Activated T-cell treated with anti-CD3 and anti-CD28 coated beads, Interleukin-2, amount 50 U/mL, for 72 hours (primary cell): ENCODE measurements around the gene NRDE2. TPM values are rescaled to one million over a fixed set of nuclear protein-coding genes. Genes with fewer than 3 reads are reported as not detected.
"Not testable (repeated sequence)": the region's sequence is repeated elsewhere in the genome, so short reads cannot be mapped to it uniquely, and the experiment has no call there.

Experiments used
- ATAC-seq, 2 donors: fragments of 150-1000 bp; cut with Tn5 transposase; replicated peaks in 1 of 2; 2 replicates each; pipeline ENCODE4 v1.10.0; 2021; ENCODE audit warnings: moderate library complexity in 2 of 2, mild to moderate bottlenecking in 1 of 2
- DNase-seq, 2 donors: peaks; one replicate each; pipeline ENCODE4 v3.0.0; 2021 to 2022; ENCODE audit warnings: mixed read lengths in 1 of 2
- H3K27ac Mint-ChIP-seq: one replicate; pipeline ENCODE4 v1.8.0; 2022; ENCODE audit warnings: mild to moderate bottlenecking, moderate library complexity, mixed read lengths
- H3K27me3 Mint-ChIP-seq: one replicate; pipeline ENCODE4 v1.8.0; 2022; ENCODE audit warnings: low read depth, mixed read lengths
- H3K36me3 Mint-ChIP-seq, 2 donors: one replicate each; pipeline ENCODE4 v1.8.0; 2022; ENCODE audit warnings: mixed read lengths in 2 of 2, mild to moderate bottlenecking in 1 of 2; ENCODE audit not compliant: insufficient read depth in 2 of 2
- H3K4me1 Mint-ChIP-seq: one replicate; pipeline ENCODE4 v1.8.0; 2022; ENCODE audit warnings: low read depth, mixed read lengths
- H3K4me3 Mint-ChIP-seq, 2 donors: one replicate each; pipeline ENCODE4 v1.8.0; 2022; ENCODE audit warnings: mild to moderate bottlenecking in 2 of 2, mixed read lengths in 2 of 2, moderate library complexity in 2 of 2
- H3K9me3 Mint-ChIP-seq, 2 donors: one replicate each; pipeline ENCODE4 v1.8.0; 2022; ENCODE audit warnings: mixed read lengths in 2 of 2
- total RNA-seq, 2 donors: library from RNA; stranded (reverse); gene quantifications; one replicate each; pipeline ENCODE4 v1.2.3, GENCODE V29; 2022

NRDE2 gene
- total RNA-seq, 2 donors from 2014 or later: 26.4 to 28.9 TPM

DNA sequence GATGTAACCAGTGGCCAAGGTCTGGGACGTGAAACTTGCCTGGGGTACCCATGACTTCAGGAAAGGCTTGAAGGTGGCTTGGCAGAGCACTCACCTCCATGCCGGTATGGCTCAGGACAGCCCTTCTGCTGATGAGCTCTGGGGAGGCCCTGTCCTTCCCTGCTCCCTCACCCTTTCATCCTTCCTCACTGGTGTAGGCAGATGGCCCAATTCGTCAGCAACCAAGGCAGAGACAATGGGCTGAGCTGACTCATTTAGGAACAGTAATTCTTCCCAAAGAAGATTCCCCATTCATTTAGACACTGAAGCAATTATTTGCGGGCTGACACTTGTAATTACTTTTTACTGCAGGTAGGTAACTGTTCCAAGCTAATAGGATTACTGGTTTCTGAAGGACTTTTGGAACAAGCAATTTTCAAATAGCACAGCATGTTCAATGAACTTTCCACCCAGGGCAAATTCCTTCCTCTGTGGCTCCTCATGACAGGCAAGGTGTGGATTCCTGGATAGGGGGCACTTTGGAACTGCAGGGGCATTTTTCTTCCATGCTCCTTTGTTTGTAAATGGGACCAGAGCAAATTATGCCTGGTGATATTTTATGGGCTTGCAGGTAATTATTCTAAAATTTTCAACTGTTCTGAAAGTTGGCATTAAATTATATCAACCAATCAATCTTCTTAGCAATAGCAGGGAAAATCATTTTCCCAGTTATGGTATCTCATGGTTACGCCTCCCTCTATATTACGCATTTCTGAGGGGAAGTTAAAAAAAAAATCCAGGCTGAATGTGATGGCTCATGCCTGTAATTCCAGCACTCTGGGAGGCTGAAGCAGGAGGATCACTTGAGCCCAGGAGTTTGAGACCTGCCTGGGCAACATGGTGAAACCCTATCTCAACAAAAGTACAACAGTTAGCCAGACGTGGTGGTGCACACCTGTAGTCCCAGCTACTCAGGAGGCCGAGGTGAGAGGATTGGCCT is 24.1 kb upstream of the NRDE2 start:
- ATAC-seq (no peak), DNase-seq (no peak)
- Mint-ChIP-seq H3K4me3 (no peak overlapping the region), H3K27ac (no peak overlapping the region), H3K27me3 (no peaks in the 10 kb centered on the region), H3K36me3 (no peaks in the 10 kb centered on the region), H3K4me1 (no peaks in the 10 kb centered on the region), H3K9me3 (no peaks in the 10 kb centered on the region)

DNA sequence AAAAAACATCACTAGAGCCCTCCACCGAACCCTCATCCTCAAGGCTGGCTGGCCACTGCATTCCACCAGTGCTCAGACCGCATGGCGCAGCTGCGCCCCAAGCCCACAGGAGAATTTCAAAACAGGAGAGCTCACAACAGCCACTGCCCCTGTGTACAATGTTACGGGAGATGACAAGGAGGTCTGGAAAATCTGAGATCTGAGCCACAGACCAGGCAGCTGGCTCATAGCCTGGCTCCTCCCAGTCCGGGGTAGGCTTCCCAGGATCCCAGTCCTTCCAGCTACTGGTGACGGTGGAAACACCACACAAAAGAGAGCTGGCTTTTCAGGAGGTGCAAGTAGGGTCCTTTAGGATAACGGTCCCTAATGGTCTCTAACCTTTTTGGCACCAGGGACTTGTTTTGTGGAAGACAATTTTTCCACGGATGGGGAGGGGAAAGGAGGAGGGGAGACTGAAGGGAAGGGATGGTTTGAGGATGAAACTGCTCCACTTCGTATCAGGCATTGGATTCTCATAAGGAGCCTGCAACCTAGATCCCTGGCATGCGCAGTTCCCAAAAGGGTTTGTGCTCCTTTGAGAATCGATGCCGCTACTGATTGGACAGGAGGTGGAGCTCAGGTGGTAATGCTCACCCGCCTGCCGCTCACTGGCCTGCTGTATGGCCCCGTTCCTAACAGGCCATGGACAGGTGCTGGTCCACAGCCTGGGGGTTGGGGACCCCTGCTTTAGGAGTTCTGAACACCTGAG is 23.0 kb upstream of the NRDE2 start:
- H3K36me3 Mint-ChIP-seq: no peaks in the 10 kb centered on the region
- no peak overlapping the region for H3K27ac Mint-ChIP-seq
- DNase-seq (no peak), ATAC-seq (no peak)
- H3K4me3 Mint-ChIP-seq: no peak overlapping the region
- no peaks in the 10 kb centered on the region for H3K9me3 Mint-ChIP-seq
- H3K4me1 Mint-ChIP-seq: peaks cover 4% of the 10 kb centered on the region
- no peaks in the 10 kb centered on the region for H3K27me3 Mint-ChIP-seq

DNA sequence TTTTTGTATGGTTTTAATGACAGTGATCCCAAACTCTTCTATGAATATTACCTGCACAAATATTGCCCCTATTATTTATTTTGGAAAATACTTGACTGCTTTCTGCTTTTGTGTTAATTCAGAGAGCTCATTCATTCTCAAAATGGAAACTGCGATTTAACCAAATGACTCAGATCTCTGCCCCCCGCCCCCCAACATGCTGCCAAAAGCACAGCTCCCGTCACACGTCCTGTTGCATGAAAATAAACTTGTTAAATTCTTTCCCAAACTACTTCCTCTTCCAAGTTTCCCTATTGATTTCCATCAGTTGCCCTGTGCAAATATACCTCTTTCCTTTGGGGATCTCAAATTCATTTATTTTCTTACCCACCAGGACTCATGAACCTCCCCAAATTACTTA is 18.0 kb upstream of the NRDE2 start:
- Mint-ChIP-seq H3K9me3 (no peaks in the 10 kb centered on the region), H3K4me3 (no peak overlapping the region), H3K4me1 (peaks cover 7% of the 10 kb centered on the region), H3K27me3 (no peaks in the 10 kb centered on the region), H3K36me3 (no peaks in the 10 kb centered on the region), H3K27ac (no peak overlapping the region)
- DNase-seq (no peak), ATAC-seq (no peak)

DNA sequence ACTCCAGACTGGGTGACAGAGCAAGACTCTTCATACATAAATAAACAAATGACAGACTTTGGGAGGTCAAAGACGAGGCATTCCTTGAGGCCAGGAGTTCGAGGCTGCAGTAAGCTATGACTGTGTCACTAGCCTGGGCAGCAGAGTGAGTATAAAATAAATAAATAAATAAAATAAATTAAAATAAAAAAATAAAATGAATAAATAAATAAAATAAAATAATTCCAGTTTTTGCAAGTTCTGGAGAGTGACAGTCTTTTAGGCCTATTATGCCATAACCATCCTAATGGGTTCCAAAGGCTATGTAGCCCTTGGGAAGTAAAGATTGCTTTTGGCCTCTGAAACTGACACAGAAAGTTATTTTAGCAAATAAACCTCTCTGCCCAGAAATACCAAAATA is 16.5 kb upstream of the NRDE2 start:
- Mint-ChIP-seq H3K4me1 (peaks cover 7% of the 10 kb centered on the region), H3K9me3 (no peaks in the 10 kb centered on the region), H3K36me3 (no peaks in the 10 kb centered on the region), H3K4me3 (no peak overlapping the region), H3K27ac (no peak overlapping the region), H3K27me3 (no peaks in the 10 kb centered on the region)
- ATAC-seq (no peak), DNase-seq (no peak)

DNA sequence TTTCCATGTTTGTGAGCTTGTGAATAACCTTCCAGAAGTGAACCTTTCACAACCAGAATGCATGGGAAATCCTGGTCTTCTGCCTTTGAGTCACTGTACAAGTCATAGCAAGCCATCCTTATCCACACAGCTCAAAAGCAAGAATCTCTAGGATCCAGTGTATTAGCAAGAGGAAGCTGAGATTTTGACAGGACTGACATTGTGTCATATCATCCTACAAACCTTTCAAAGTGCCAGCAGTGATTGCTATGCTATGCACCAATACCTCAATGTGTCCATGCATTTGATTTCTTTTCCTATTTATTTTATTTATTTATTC is 13.5 kb upstream of the NRDE2 start:
- no peak for ATAC-seq

DNA sequence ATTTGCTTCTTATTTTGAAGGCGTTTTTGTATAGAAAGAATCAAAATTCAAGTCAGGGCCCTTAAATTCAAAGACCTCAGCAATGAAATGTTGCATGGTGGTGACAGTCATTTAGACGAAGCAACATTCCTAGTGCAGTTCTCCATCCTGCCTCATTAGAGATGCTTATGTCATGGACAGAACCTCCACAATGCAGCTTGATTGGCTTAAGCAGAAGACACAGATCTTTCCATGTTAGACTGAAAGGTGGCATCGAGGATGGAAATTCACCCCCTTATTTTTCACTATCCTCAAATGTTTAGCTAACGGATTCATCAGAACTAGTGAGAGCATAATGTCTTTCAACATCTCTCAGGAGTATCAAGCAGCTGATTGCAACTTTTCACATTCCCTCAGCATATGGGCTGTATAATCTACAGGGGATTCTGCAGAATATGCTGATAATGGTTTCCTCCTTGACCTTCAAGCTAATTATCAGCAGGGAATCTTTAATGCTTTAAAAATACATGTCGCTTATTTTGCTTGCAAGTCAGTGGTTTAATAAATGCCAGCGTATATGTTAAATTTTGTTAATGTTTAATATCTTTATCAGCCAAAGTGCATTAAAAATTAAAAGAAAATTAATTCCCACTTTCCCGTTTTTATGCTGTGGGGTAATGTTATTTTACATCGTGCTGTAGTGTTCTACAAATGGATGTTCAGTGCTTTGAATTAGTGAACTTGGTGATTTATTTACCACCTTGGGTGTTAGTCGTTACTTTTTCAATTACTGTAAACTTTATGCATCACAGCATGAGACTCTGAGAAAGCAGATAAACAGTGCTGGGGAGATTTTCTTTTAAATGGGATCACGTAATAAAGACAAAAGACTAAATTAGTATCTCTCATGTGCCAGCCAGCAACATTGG is 12.8 kb upstream of the NRDE2 start:
- Mint-ChIP-seq H3K4me3 (no peak overlapping the region), H3K27me3 (no peaks in the 10 kb centered on the region), H3K27ac (no peak overlapping the region), H3K9me3 (no peaks in the 10 kb centered on the region), H3K36me3 (no peaks in the 10 kb centered on the region), H3K4me1 (peaks cover 2% of the 10 kb centered on the region)
- DNase-seq (no peak), ATAC-seq (no peak)

More for the DNA sequence above, 13.5 kb upstream of the NRDE2 start:
- Mint-ChIP-seq H3K27me3 (no peaks in the 10 kb centered on the region), H3K36me3 (no peaks in the 10 kb centered on the region), H3K4me3 (no peak overlapping the region), H3K9me3 (no peaks in the 10 kb centered on the region), H3K27ac (no peak overlapping the region), H3K4me1 (peaks cover 7% of the 10 kb centered on the region)
- no peak for DNase-seq

DNA sequence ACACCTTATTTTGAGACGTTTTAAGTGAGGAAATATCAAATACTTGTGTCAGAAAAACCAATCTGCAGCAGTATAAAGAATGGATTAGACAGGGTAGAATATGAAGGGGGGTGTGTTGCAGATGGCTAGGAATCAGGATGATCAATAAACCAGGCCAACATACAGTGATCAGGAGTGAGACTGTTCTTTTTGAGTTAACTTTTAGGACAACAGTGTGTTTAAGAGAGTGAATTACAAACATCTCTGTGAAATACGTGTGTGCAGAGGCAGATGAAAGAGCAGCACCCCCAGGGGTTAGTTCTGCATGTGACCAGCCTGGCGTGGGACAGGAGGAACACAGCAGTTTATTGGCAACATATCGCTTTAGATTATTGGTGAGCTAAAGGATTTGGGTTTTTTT is 10.6 kb upstream of the NRDE2 start:
- no peak overlapping the region for H3K4me3 Mint-ChIP-seq
- H3K4me1 Mint-ChIP-seq: no peaks in the 10 kb centered on the region
- H3K36me3 Mint-ChIP-seq: no peaks in the 10 kb centered on the region
- peaks cover under 1% of the 10 kb centered on the region for H3K27me3 Mint-ChIP-seq
- DNase-seq (no peak), ATAC-seq (no peak)
- H3K27ac Mint-ChIP-seq: no peak overlapping the region
- H3K9me3 Mint-ChIP-seq: no peaks in the 10 kb centered on the region

DNA sequence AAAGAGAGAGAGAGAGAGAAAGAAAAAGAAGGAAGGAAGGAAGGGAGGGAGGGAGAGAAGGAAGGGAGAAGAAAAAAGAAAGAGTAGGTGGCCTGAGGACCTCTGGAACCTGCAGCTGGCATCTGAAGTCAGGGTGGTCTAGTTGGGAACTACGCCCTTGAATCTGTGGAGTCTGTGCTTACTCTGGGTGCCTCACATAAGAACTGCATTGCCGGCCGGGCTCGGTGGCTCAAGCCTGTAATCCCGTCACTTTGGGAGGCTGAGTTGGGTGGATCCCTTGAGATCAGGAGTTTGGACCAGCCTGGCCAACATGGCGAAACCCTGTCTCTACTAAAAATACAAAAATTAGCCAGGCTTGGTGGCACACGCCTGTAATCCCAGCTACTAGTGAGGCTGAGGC is 10.0 kb upstream of the NRDE2 start:
- peaks cover 6% of the 10 kb centered on the region for H3K27me3 Mint-ChIP-seq
- no peaks in the 10 kb centered on the region for H3K36me3 Mint-ChIP-seq
- no peak overlapping the region for H3K27ac Mint-ChIP-seq
- ATAC-seq: no peak
- no peaks in the 10 kb centered on the region for H3K9me3 Mint-ChIP-seq
- no peaks in the 10 kb centered on the region for H3K4me1 Mint-ChIP-seq
- no peak for DNase-seq
- H3K4me3 Mint-ChIP-seq: no peak overlapping the region

DNA sequence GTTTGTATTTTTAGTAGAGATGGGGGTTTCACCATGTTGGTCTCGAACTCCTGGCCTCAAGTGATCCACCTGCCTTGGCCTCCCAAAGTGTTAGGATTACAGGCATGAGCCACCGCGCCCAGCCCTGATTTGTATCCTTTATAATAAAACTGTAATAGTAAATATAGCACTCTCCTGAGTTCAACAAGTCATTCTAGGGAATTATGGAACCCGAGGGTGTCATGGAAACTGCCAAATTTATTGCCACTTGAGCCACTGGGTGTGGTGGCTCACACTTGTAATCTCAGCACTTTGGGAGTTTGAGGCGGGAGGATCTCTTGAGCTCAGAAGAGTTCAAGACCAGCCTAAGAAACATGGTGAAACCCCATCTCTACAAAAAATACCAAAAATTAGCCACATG is 9.5 kb upstream of the NRDE2 start:
- H3K4me3 Mint-ChIP-seq, DNase-seq, ATAC-seq, H3K4me1 Mint-ChIP-seq, H3K27me3 Mint-ChIP-seq, H3K9me3 Mint-ChIP-seq, H3K27ac Mint-ChIP-seq, H3K36me3 Mint-ChIP-seq: not testable (repeated sequence)

DNA sequence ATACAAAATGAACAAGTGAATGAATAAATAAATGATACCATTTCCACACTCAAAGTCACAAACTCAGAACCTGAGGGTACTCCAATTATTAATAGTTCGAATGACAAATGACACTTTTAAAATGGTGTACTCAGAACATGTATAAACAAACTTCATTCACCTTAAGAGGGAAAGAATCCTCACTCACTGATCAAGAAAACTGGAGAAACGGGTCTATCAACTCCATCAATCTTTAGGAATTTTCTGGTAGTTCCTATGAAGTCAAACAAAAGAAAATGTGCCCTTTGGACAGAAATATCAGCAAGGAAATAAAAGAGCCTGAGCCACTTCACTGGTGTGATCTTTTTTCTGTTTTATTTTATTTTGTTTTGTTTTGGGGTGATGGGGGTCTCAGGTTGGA is 5.2 kb upstream of the NRDE2 start:
- Mint-ChIP-seq H3K36me3 (peaks cover 0 to 2% of the 10 kb centered on the region in 2 donors), H3K4me3 (no peak overlapping the region), H3K27ac (no peak overlapping the region), H3K9me3 (no peaks in the 10 kb centered on the region), H3K27me3 (peaks cover 10% of the 10 kb centered on the region), H3K4me1 (peaks cover 5% of the 10 kb centered on the region)
- ATAC-seq (no peak), DNase-seq (no peak)

DNA sequence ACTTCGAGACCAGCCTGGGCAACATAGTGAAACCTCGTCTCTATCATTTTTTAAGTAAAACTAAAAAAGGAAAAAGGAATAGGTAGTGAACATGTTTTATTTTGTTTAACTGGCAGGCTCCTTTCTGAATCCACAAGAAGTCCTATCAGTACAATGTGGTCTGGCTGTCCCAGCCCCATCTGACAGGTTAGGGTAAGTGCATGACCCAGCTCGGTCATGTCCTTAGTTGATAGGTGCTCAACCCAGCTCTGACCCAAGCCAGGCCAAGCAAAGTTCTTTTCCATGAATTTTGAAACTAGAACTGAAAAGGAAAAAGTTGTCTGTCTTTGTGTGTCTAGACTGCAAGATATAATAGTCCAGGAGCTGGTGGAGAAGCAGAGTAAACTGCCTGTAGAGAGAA is 4.7 kb upstream of the NRDE2 start:
- H3K36me3 Mint-ChIP-seq: peaks cover 0 to 3% of the 10 kb centered on the region in 2 donors
- H3K4me1 Mint-ChIP-seq: peaks cover 7% of the 10 kb centered on the region
- no peak overlapping the region for H3K27ac Mint-ChIP-seq
- no peak overlapping the region for H3K4me3 Mint-ChIP-seq
- peaks cover 10% of the 10 kb centered on the region for H3K27me3 Mint-ChIP-seq
- DNase-seq (no peak), ATAC-seq (no peak)
- H3K9me3 Mint-ChIP-seq: no peaks in the 10 kb centered on the region

DNA sequence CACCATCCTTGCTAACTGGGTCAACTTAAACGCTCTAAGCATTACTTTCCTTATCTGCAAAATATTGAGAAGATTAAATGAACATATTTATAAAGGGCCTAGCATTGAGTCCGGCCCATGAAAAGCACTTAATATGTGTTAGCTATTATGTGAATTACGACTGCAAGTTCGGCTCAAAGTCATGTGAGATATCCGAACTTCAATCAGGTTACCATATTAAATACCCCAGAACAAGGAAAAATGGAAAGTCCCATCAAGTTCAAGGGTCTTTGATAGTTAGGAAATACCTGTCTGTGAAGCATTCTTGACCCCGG is 487 bp upstream of the NRDE2 start:
- H3K4me3 Mint-ChIP-seq: peak overlapping the region; percentile 95 to 97
- H3K27ac Mint-ChIP-seq: peak overlapping the region; percentile 98
- DNase-seq: no peak
- peaks cover 19% of the 10 kb centered on the region for H3K4me1 Mint-ChIP-seq
- no peaks in the 10 kb centered on the region for H3K9me3 Mint-ChIP-seq
- no peak for ATAC-seq
- peaks cover 9% of the 10 kb centered on the region for H3K27me3 Mint-ChIP-seq
- peaks cover 0 to 4% of the 10 kb centered on the region in 2 donors for H3K36me3 Mint-ChIP-seq
